Caco-2 (cell line): ENCODE data around the gene IGIP. TPM values are rescaled to one million over a fixed set of nuclear protein-coding genes. Genes with fewer than 3 reads are reported as not detected.

ENCODE experiments used
- BruUV-seq: library from RNA; stranded (reverse); fragments of 400-500 nt; replicated peaks from 2 replicates; lab custom pipeline; 2021; lab: Mats Ljungman, UMichigan
- CTCF ChIA-PET: fragments of 300-600 bp; sonication (Branson Sonifier 250); formaldehyde crosslinking; loops from one replicate; lab custom pipeline; 2022; ENCODE audit warnings: antibody characterized with exemption; lab: Charles Lee
- POLR2A ChIA-PET: fragments of 300-600 bp; sonication (Branson Sonifier 250); formaldehyde crosslinking; loops from one replicate; lab custom pipeline; 2022; ENCODE audit warnings: antibody characterized with exemption; lab: Charles Lee
- DNase-seq, 2 experiments: peaks; one replicate each; pipeline versions ENCODE4 v3.0.0 to v3.0.0-alpha.2; 2020 to 2022
- H3K27me3 ChIP-seq: replicated peaks from 2 replicates; pipeline ENCODE4 v1.6.0; 2011; ENCODE audit warnings: low read length; ENCODE audit not compliant: control insufficient read depth, insufficient read depth
- H3K36me3 ChIP-seq: 2 replicates; pipeline ENCODE4 v1.5.1; 2011; ENCODE audit warnings: low read length; ENCODE audit not compliant: control insufficient read depth, insufficient read depth
- H3K4me1 ChIP-seq: fragments of 250-450 bp; sonication (Bioruptor Pico); 2 replicates; pipeline ENCODE4 v1.5.1; 2020; ENCODE audit warnings: mild to moderate bottlenecking
- H3K4me3 ChIP-seq: 2 replicates; pipeline ENCODE4 v1.5.1; 2011; ENCODE audit warnings: low read depth, mild to moderate bottlenecking, control low read depth, low read length
- H3K9me3 ChIP-seq: fragments of 250-450 bp; sonication (Bioruptor Pico); 2 replicates; pipeline ENCODE4 v1.5.1; 2020; ENCODE audit warnings: mild to moderate bottlenecking, moderate library complexity
- H3K27ac Mint-ChIP-seq: one replicate; pipeline ENCODE4 v1.8.0; 2022; ENCODE audit warnings: mixed read lengths; ENCODE audit not compliant: unreplicated experiment
- H3K27me3 Mint-ChIP-seq: one replicate; pipeline ENCODE4 v1.8.0; 2022; ENCODE audit warnings: mixed read lengths; ENCODE audit not compliant: insufficient read depth, unreplicated experiment
- H3K36me3 Mint-ChIP-seq: one replicate; pipeline ENCODE4 v1.8.0; 2022; ENCODE audit warnings: mild to moderate bottlenecking, mixed read lengths; ENCODE audit not compliant: insufficient read depth, unreplicated experiment
- H3K4me1 Mint-ChIP-seq: one replicate; pipeline ENCODE4 v1.8.0; 2022; ENCODE audit warnings: low read depth, mixed read lengths; ENCODE audit not compliant: unreplicated experiment
- H3K4me3 Mint-ChIP-seq: one replicate; pipeline ENCODE4 v1.8.0; 2022; ENCODE audit warnings: mild to moderate bottlenecking, moderate library complexity, mixed read lengths; ENCODE audit not compliant: unreplicated experiment
- H3K9me3 Mint-ChIP-seq: one replicate; pipeline ENCODE4 v1.8.0; 2022; ENCODE audit warnings: mixed read lengths; ENCODE audit not compliant: unreplicated experiment
- CTCF ChIP-seq, 2 experiments: fragments of 200-600 bp in 1 of 2; IDR thresholded peaks; 1 replicate in 1 of 2; 2 replicates in 1 of 2; pipeline versions ENCODE4 v1.5.1 to v1.8.0; 2011 to 2022; ENCODE audit warnings: antibody characterized with exemption in 1 of 2, control low read depth in 1 of 2, inconsistent platforms in 1 of 2, low read depth in 1 of 2, low read length in 1 of 2, mild to moderate bottlenecking in 1 of 2, moderate library complexity in 1 of 2; ENCODE audit not compliant: insufficient read depth in 1 of 2, severe bottlenecking in 1 of 2, unreplicated experiment in 1 of 2
- intact Hi-C: fragments of 100-400 bp; cut with micrococcal nuclease; formaldehyde crosslinking; loops from one replicate; pipeline ENCODE4 v1.10.0; 2022; ENCODE audit not compliant: unreplicated experiment
- total RNA-seq: library from RNA; stranded (reverse); gene quantifications from 2 replicates; pipeline ENCODE4 v1.2.3, GENCODE V29; 2022

The IGIP gene
- total RNA-seq, 1 experiment from 2014 or later, result 3.7 TPM

- ChIA-PET CTCF (interaction anchor here (0.5 to 1.9 kb wide), 3 partner anchors 10 to 62 kb away, joined by 3 to 6 read pairs (median 3); no protein-coding TSS in a partner anchor), POLR2A (no interaction called here)
- no peak overlapping the region for H3K4me3 Mint-ChIP-seq
- H3K27me3 ChIP-seq, result no peaks in the 10 kb centered on the region
- no peak overlapping the region for H3K27ac Mint-ChIP-seq
- H3K4me3 ChIP-seq, result no peak overlapping the region
- H3K36me3 ChIP-seq, result no peaks in the 10 kb centered on the region
- intact Hi-C loops, result no loop called here
- H3K36me3 Mint-ChIP-seq, result no peaks in the 10 kb centered on the region
- no peaks in the 10 kb centered on the region for H3K4me1 ChIP-seq
- no peak for TF ChIP-seq CTCF (IDR thresholded peaks at IDR 0.05; ENCODE audit: insufficient read depth in 1 of 2, low read depth in 1 of 2, low read length in 1 of 2, severe bottlenecking in 1 of 2, unreplicated experiment in 1 of 2)
- BruUV-seq, result no TSS peak
- H3K4me1 Mint-ChIP-seq, result no peaks in the 10 kb centered on the region
- DNase-seq, result no peak
- H3K27me3 Mint-ChIP-seq, result no peaks in the 10 kb centered on the region
- H3K9me3 Mint-ChIP-seq, result no peaks in the 10 kb centered on the region
- H3K9me3 ChIP-seq, result no peaks in the 10 kb centered on the region
These were observed 8.7 kb downstream of the IGIP start for GRCh38 chr5:140134277-140134935.

GRCh38 chr5:140135127-140135526, 9.4 kb downstream of the IGIP start:
- intact Hi-C loops, result no loop called here
- H3K27me3 Mint-ChIP-seq, result no peaks in the 10 kb centered on the region
- BruUV-seq, result no TSS peak
- CTCF ChIA-PET, result no interaction called here
- H3K4me3 ChIP-seq, result no peak overlapping the region
- no peaks in the 10 kb centered on the region for H3K36me3 Mint-ChIP-seq
- no peaks in the 10 kb centered on the region for H3K9me3 Mint-ChIP-seq
- no peak for DNase-seq
- no peaks in the 10 kb centered on the region for H3K36me3 ChIP-seq
- no peaks in the 10 kb centered on the region for H3K4me1 Mint-ChIP-seq
- no peak for TF ChIP-seq CTCF (IDR thresholded peaks at IDR 0.05; ENCODE audit: insufficient read depth in 1 of 2, low read depth in 1 of 2, low read length in 1 of 2, severe bottlenecking in 1 of 2, unreplicated experiment in 1 of 2)
- no peaks in the 10 kb centered on the region for H3K9me3 ChIP-seq
- H3K4me3 Mint-ChIP-seq, result no peak overlapping the region
- no peaks in the 10 kb centered on the region for H3K4me1 ChIP-seq
- no peaks in the 10 kb centered on the region for H3K27me3 ChIP-seq
- POLR2A ChIA-PET, result no interaction called here
- H3K27ac Mint-ChIP-seq, result no peak overlapping the region

GRCh38 chr5:140136624-140137023, 10.9 kb downstream of the IGIP start:
- no TSS peak for BruUV-seq
- Mint-ChIP-seq H3K36me3 (no peaks in the 10 kb centered on the region), H3K9me3 (no peaks in the 10 kb centered on the region)

More at GRCh38 chr5:140136624-140137023, 10.9 kb downstream of the IGIP start:
- intact Hi-C loops, result no loop called here
- Mint-ChIP-seq H3K4me3 (no peak overlapping the region), H3K27me3 (no peaks in the 10 kb centered on the region), H3K4me1 (no peaks in the 10 kb centered on the region), H3K27ac (no peak overlapping the region)
- TF ChIP-seq CTCF (IDR thresholded peaks at IDR 0.05; ENCODE audit: insufficient read depth in 1 of 2, low read depth in 1 of 2, low read length in 1 of 2, severe bottlenecking in 1 of 2, unreplicated experiment in 1 of 2), result no peak
- Histone ChIP-seq H3K4me1 (no peaks in the 10 kb centered on the region), H3K36me3 (no peaks in the 10 kb centered on the region), H3K27me3 (no peaks in the 10 kb centered on the region), H3K9me3 (no peaks in the 10 kb centered on the region), H3K4me3 (no peak overlapping the region)
- POLR2A ChIA-PET, result no interaction called here
- CTCF ChIA-PET, result no interaction called here
- no peak for DNase-seq
